WTC11 (cell line): ENCODE data around the gene SYNGR2. TPM values are rescaled to one million over a fixed set of nuclear protein-coding genes. Genes with fewer than 3 reads are reported as not detected.

Experiments used
- ATAC-seq: fragments of 200-7000 bp; cut with Tn5 transposase; 2 replicates; pipeline ENCODE4 v1.10.0; 2021; ENCODE audit warnings: mild to moderate bottlenecking, moderate library complexity
- CTCF ChIA-PET: fragments of 300-600 bp; sonication (Branson Sonifier 250); formaldehyde crosslinking; loops from one replicate; lab custom pipeline; 2021; ENCODE audit warnings: antibody characterized with exemption; lab: Charles Lee
- POLR2A ChIA-PET: fragments of 350-600 bp; sonication (Branson Sonifier 250); formaldehyde crosslinking; loops from one replicate; lab custom pipeline; 2021; ENCODE audit warnings: antibody characterized with exemption; lab: Charles Lee
- DNase-seq: peaks from one replicate; pipeline ENCODE4 v3.0.0; 2021; ENCODE audit warnings: low spot score
- H3K27ac Mint-ChIP-seq: 2 replicates; pipeline ENCODE4 v1.8.0; 2021; ENCODE audit warnings: mixed read lengths
- H3K27me3 Mint-ChIP-seq: 2 replicates; pipeline ENCODE4 v1.8.0; 2021; ENCODE audit warnings: low read depth, mild to moderate bottlenecking, moderate library complexity, mixed read lengths
- H3K36me3 Mint-ChIP-seq: 2 replicates; pipeline ENCODE4 v1.8.0; 2021; ENCODE audit warnings: mixed read lengths
- H3K4me1 Mint-ChIP-seq: 2 replicates; pipeline ENCODE4 v1.8.0; 2022; ENCODE audit warnings: mixed read lengths
- H3K4me3 Mint-ChIP-seq: 2 replicates; pipeline ENCODE4 v1.8.0; 2021; ENCODE audit warnings: mild to moderate bottlenecking, moderate library complexity, mixed read lengths
- H3K9me3 Mint-ChIP-seq: 2 replicates; pipeline ENCODE4 v1.8.0; 2021; ENCODE audit warnings: mixed read lengths
- CREB1 ChIP-seq: sonication (generic); formaldehyde crosslinking; IDR thresholded peaks from 2 replicates; pipeline ENCODE4 v1.8.0; 2023; ENCODE audit warnings: mild to moderate bottlenecking, missing genetic modification reagents
- EMX1 ChIP-seq: fragments of 250-450 bp; sonication (Bioruptor Pico); IDR thresholded peaks from 2 replicates; pipeline ENCODE4 v1.8.0; 2021; ENCODE audit warnings: mild to moderate bottlenecking
- GABPB1 ChIP-seq: sonication (generic); formaldehyde crosslinking; IDR thresholded peaks from 2 replicates; pipeline ENCODE4 v1.8.1; 2023; ENCODE audit warnings: mild to moderate bottlenecking, missing genetic modification reagents
- MYBL2 ChIP-seq: sonication (generic); formaldehyde crosslinking; IDR thresholded peaks from 2 replicates; pipeline ENCODE4 v1.8.1; 2023; ENCODE audit warnings: mild to moderate bottlenecking, moderate library complexity, missing genetic modification reagents
- NFATC4 ChIP-seq: fragments of 250-450 bp; sonication (Bioruptor Pico); IDR thresholded peaks from 2 replicates; pipeline ENCODE4 v1.9.0; 2021; ENCODE audit warnings: mild to moderate bottlenecking
- NFE2L1 ChIP-seq: sonication (generic); formaldehyde crosslinking; IDR thresholded peaks from 2 replicates; pipeline ENCODE4 v1.8.1; 2023; ENCODE audit warnings: missing genetic modification reagents
- RELA ChIP-seq: sonication (generic); formaldehyde crosslinking; IDR thresholded peaks from 2 replicates; pipeline ENCODE4 v1.8.1; 2022; ENCODE audit warnings: missing genetic modification reagents, mild to moderate bottlenecking, borderline replicate concordance
- ZBTB21 ChIP-seq: sonication (generic); formaldehyde crosslinking; IDR thresholded peaks from 2 replicates; pipeline ENCODE4 v1.8.1; 2023; ENCODE audit warnings: mild to moderate bottlenecking, missing genetic modification reagents, borderline replicate concordance
- total RNA-seq: library from RNA; stranded (reverse); gene quantifications from 3 replicates; pipeline ENCODE4 v1.2.3, GENCODE V29; 2021
- TF ChIP-seq, protein P1 (sequence below): sonication (generic); formaldehyde crosslinking; IDR thresholded peaks from 2 replicates; pipeline ENCODE4 v1.8.1; 2023; ENCODE audit warnings: mild to moderate bottlenecking, missing genetic modification reagents, moderate library complexity
- TF ChIP-seq, protein P2 (sequence below): sonication (generic); formaldehyde crosslinking; IDR thresholded peaks from 2 replicates; pipeline ENCODE4 v1.8.1; 2023; ENCODE audit warnings: mild to moderate bottlenecking, missing genetic modification reagents, moderate library complexity
- TF ChIP-seq, protein P3 (sequence below): sonication (generic); formaldehyde crosslinking; IDR thresholded peaks from 2 replicates; pipeline ENCODE4 v1.8.1; 2022; ENCODE audit warnings: low read depth, missing genetic modification reagents, borderline replicate concordance
- TF ChIP-seq, protein P4 (sequence below): fragments of 250-450 bp; sonication (Bioruptor Pico); IDR thresholded peaks from 2 replicates; pipeline ENCODE4 v1.9.0; 2021; ENCODE audit warnings: mild to moderate bottlenecking
- TF ChIP-seq, protein P5 (sequence below): sonication (generic); formaldehyde crosslinking; IDR thresholded peaks from 2 replicates; pipeline ENCODE4 v1.8.0; 2022; ENCODE audit warnings: mild to moderate bottlenecking, missing genetic modification reagents
- TF ChIP-seq, protein P6 (sequence below): sonication (generic); formaldehyde crosslinking; IDR thresholded peaks from 2 replicates; pipeline ENCODE4 v1.8.0; 2023; ENCODE audit warnings: missing genetic modification reagents, mild to moderate bottlenecking, borderline replicate concordance
- TF ChIP-seq, protein P7 (sequence below): sonication (generic); formaldehyde crosslinking; conservative IDR thresholded peaks from 2 replicates; pipeline ENCODE4 v1.8.1; 2022; ENCODE audit warnings: mild to moderate bottlenecking, missing genetic modification reagents
- TF ChIP-seq, protein P8 (sequence below): sonication (generic); formaldehyde crosslinking; IDR thresholded peaks from 2 replicates; pipeline ENCODE4 v1.8.1; 2023; ENCODE audit warnings: mild to moderate bottlenecking, missing genetic modification reagents, borderline replicate concordance
- TF ChIP-seq, protein P9 (sequence below): fragments of 250-450 bp; sonication (Bioruptor Pico); IDR thresholded peaks from 2 replicates; pipeline ENCODE4 v1.9.0; 2021; ENCODE audit warnings: mild to moderate bottlenecking
- TF ChIP-seq, protein P10 (sequence below): fragments of 250-450 bp; sonication (Bioruptor Pico); IDR thresholded peaks from 2 replicates; pipeline ENCODE4 v1.9.0; 2021; ENCODE audit warnings: moderate library complexity, mild to moderate bottlenecking, inconsistent platforms, borderline replicate concordance

SYNGR2 gene
- total RNA-seq, 1 experiment from 2014 or later, result 47.7 TPM

DNA sequence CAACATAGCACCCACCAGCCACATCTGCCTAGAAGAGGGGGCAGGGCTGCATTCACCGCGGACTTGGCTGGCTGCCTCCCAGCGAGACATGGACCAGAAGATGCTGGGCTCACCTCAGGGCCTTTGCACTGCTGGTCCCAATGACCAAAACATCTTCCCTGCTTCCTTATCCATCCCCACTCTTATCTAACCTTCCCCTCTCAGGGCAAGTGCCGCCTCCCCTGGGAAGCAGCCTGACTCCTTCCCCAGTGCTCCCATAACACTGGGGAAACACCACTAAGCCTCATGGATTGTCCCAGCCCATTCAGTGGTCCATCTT lies 45.5 kb upstream of the SYNGR2 start (continued):
- TF ChIP-seq, protein P1, sequence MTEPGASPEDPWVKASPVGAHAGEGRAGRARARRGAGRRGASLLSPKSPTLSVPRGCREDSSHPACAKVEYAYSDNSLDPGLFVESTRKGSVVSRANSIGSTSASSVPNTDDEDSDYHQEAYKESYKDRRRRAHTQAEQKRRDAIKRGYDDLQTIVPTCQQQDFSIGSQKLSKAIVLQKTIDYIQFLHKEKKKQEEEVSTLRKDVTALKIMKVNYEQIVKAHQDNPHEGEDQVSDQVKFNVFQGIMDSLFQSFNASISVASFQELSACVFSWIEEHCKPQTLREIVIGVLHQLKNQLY (CRISPR knock-in tag), result no peak
- TF ChIP-seq, protein P2, sequence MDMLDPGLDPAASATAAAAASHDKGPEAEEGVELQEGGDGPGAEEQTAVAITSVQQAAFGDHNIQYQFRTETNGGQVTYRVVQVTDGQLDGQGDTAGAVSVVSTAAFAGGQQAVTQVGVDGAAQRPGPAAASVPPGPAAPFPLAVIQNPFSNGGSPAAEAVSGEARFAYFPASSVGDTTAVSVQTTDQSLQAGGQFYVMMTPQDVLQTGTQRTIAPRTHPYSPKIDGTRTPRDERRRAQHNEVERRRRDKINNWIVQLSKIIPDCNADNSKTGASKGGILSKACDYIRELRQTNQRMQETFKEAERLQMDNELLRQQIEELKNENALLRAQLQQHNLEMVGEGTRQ (CRISPR knock-in tag), result no peak
- TF ChIP-seq, protein P3, sequence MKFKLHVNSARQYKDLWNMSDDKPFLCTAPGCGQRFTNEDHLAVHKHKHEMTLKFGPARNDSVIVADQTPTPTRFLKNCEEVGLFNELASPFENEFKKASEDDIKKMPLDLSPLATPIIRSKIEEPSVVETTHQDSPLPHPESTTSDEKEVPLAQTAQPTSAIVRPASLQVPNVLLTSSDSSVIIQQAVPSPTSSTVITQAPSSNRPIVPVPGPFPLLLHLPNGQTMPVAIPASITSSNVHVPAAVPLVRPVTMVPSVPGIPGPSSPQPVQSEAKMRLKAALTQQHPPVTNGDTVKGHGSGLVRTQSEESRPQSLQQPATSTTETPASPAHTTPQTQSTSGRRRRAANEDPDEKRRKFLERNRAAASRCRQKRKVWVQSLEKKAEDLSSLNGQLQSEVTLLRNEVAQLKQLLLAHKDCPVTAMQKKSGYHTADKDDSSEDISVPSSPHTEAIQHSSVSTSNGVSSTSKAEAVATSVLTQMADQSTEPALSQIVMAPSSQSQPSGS (CRISPR knock-in tag), result no peak
- TF ChIP-seq, protein P4, sequence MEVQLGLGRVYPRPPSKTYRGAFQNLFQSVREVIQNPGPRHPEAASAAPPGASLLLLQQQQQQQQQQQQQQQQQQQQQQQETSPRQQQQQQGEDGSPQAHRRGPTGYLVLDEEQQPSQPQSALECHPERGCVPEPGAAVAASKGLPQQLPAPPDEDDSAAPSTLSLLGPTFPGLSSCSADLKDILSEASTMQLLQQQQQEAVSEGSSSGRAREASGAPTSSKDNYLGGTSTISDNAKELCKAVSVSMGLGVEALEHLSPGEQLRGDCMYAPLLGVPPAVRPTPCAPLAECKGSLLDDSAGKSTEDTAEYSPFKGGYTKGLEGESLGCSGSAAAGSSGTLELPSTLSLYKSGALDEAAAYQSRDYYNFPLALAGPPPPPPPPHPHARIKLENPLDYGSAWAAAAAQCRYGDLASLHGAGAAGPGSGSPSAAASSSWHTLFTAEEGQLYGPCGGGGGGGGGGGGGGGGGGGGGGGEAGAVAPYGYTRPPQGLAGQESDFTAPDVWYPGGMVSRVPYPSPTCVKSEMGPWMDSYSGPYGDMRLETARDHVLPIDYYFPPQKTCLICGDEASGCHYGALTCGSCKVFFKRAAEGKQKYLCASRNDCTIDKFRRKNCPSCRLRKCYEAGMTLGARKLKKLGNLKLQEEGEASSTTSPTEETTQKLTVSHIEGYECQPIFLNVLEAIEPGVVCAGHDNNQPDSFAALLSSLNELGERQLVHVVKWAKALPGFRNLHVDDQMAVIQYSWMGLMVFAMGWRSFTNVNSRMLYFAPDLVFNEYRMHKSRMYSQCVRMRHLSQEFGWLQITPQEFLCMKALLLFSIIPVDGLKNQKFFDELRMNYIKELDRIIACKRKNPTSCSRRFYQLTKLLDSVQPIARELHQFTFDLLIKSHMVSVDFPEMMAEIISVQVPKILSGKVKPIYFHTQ (CRISPR knock-in tag), result no peak
- TF ChIP-seq, protein P5, sequence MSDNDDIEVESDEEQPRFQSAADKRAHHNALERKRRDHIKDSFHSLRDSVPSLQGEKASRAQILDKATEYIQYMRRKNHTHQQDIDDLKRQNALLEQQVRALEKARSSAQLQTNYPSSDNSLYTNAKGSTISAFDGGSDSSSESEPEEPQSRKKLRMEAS (CRISPR knock-in tag), result no peak
- TF ChIP-seq, protein P6, sequence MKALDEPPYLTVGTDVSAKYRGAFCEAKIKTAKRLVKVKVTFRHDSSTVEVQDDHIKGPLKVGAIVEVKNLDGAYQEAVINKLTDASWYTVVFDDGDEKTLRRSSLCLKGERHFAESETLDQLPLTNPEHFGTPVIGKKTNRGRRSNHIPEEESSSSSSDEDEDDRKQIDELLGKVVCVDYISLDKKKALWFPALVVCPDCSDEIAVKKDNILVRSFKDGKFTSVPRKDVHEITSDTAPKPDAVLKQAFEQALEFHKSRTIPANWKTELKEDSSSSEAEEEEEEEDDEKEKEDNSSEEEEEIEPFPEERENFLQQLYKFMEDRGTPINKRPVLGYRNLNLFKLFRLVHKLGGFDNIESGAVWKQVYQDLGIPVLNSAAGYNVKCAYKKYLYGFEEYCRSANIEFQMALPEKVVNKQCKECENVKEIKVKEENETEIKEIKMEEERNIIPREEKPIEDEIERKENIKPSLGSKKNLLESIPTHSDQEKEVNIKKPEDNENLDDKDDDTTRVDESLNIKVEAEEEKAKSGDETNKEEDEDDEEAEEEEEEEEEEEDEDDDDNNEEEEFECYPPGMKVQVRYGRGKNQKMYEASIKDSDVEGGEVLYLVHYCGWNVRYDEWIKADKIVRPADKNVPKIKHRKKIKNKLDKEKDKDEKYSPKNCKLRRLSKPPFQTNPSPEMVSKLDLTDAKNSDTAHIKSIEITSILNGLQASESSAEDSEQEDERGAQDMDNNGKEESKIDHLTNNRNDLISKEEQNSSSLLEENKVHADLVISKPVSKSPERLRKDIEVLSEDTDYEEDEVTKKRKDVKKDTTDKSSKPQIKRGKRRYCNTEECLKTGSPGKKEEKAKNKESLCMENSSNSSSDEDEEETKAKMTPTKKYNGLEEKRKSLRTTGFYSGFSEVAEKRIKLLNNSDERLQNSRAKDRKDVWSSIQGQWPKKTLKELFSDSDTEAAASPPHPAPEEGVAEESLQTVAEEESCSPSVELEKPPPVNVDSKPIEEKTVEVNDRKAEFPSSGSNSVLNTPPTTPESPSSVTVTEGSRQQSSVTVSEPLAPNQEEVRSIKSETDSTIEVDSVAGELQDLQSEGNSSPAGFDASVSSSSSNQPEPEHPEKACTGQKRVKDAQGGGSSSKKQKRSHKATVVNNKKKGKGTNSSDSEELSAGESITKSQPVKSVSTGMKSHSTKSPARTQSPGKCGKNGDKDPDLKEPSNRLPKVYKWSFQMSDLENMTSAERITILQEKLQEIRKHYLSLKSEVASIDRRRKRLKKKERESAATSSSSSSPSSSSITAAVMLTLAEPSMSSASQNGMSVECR (CRISPR knock-in tag), result no peak

DNA sequence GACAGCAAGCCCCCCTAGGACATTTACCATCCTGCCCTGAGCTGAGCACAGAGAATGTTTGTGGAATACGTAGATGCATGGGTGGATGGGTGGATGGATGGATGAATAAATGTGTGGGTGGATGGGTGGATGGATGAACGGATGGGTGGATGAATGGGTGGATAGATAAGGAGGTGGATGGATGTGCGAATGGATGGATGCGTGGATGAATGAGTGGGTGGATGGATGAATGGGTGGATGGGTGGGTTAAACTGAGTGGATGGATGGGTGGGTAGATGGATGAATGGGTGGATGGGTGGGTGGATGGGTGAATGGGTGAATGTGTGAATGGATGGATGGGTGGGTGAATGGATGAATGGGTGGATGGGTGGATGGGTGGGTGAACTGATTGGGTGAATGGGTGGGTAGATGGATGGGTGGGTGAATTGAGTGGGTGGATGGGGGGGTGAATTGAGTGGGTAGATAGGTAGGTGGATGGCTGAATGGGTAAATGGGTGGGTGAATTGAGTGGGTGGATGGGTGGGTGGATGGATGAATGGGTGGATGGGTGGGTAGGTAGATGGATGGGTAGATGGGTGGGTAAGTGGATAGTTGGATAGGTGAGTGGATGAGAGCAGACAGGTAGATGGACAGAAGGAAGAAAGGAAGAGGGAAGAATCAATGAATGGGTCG lies 45.0 kb upstream of the SYNGR2 start:
- no peak overlapping the region for H3K27ac Mint-ChIP-seq
- no peak for ATAC-seq
- ChIA-PET POLR2A (no interaction called here), CTCF (interaction anchor here (1.6 kb wide), 1 partner anchor 14 kb away, joined by 4 read pairs; no protein-coding TSS in a partner anchor)
- peaks cover 5% of the 10 kb centered on the region for H3K4me1 Mint-ChIP-seq
- H3K4me3 Mint-ChIP-seq, result no peak overlapping the region
- H3K36me3 Mint-ChIP-seq, result peaks cover 14% of the 10 kb centered on the region
- no peaks in the 10 kb centered on the region for H3K9me3 Mint-ChIP-seq
- no peaks in the 10 kb centered on the region for H3K27me3 Mint-ChIP-seq
- no peak for DNase-seq
- no peak for TF ChIP-seq RELA (CRISPR knock-in tag)
- TF ChIP-seq, protein P1 (CRISPR knock-in tag), result no peak
- TF ChIP-seq, protein P7, sequence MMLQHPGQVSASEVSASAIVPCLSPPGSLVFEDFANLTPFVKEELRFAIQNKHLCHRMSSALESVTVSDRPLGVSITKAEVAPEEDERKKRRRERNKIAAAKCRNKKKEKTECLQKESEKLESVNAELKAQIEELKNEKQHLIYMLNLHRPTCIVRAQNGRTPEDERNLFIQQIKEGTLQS (CRISPR knock-in tag), result no peak
- TF ChIP-seq CREB1, result no peak
- no peak for TF ChIP-seq ZBTB21 (CRISPR knock-in tag)
- TF ChIP-seq, protein P8, sequence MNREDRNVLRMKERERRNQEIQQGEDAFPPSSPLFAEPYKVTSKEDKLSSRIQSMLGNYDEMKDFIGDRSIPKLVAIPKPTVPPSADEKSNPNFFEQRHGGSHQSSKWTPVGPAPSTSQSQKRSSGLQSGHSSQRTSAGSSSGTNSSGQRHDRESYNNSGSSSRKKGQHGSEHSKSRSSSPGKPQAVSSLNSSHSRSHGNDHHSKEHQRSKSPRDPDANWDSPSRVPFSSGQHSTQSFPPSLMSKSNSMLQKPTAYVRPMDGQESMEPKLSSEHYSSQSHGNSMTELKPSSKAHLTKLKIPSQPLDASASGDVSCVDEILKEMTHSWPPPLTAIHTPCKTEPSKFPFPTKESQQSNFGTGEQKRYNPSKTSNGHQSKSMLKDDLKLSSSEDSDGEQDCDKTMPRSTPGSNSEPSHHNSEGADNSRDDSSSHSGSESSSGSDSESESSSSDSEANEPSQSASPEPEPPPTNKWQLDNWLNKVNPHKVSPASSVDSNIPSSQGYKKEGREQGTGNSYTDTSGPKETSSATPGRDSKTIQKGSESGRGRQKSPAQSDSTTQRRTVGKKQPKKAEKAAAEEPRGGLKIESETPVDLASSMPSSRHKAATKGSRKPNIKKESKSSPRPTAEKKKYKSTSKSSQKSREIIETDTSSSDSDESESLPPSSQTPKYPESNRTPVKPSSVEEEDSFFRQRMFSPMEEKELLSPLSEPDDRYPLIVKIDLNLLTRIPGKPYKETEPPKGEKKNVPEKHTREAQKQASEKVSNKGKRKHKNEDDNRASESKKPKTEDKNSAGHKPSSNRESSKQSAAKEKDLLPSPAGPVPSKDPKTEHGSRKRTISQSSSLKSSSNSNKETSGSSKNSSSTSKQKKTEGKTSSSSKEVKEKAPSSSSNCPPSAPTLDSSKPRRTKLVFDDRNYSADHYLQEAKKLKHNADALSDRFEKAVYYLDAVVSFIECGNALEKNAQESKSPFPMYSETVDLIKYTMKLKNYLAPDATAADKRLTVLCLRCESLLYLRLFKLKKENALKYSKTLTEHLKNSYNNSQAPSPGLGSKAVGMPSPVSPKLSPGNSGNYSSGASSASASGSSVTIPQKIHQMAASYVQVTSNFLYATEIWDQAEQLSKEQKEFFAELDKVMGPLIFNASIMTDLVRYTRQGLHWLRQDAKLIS (CRISPR knock-in tag), result no peak
- TF ChIP-seq GABPB1 (CRISPR knock-in tag), result no peak
- TF ChIP-seq NFE2L1 (CRISPR knock-in tag), result no peak
- TF ChIP-seq, protein P9, sequence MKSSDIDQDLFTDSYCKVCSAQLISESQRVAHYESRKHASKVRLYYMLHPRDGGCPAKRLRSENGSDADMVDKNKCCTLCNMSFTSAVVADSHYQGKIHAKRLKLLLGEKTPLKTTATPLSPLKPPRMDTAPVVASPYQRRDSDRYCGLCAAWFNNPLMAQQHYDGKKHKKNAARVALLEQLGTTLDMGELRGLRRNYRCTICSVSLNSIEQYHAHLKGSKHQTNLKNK (CRISPR knock-in tag), result no peak
- no peak for TF ChIP-seq MYBL2 (CRISPR knock-in tag)
- TF ChIP-seq, protein P10, sequence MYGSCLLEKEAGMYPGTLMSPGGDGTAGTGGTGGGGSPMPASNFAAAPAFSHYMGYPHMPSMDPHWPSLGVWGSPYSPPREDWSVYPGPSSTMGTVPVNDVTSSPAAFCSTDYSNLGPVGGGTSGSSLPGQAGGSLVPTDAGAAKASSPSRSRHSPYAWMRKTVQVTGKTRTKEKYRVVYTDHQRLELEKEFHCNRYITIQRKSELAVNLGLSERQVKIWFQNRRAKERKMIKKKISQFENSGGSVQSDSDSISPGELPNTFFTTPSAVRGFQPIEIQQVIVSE (CRISPR knock-in tag), result no peak
- no peak for TF ChIP-seq NFATC4 (CRISPR knock-in tag)
- no peak for TF ChIP-seq EMX1
